NCI-H526 treated with DMSO at 0.1 percent for 48 hours (cell line): ENCODE data around the gene KANSL3.
"Not testable (repeated sequence)": the region's sequence is repeated elsewhere in the genome, so short reads cannot be mapped to it uniquely, and the experiment has no call there.

Source experiments
- DNase-seq: peaks from one replicate; lab custom pipeline; 2025; lab: John Stamatoyannopoulos, UW

KANSL3 gene

GRCh38 chr2:96638144-96639121, at the start of gene KANSL3:
KANSL3 (minus strand) TSS chr2:96638312; CDS start chr2:96637135, 1,177 bp downstream.
- DNase-seq: peak; percentile 82

DNA sequence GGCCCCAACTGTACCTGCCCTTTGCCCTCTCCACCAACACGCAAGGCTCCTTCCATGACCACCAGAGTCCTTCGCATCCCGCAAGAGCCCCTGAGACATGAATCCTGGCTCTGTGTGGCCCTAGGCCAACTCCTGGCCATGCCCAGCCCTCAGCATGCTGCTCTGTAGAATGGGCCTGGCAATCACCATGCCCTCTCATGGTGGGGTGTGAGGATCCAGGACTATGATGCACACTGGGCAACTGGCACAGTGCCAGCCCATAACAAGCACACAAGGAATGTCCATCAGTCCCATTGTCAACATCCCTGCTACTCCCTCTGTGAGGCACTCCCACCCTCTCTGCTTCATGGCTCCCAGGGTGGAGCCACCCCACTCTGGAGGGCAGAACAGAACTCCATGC, 49.2 kb upstream of the KANSL3 start:
- DNase-seq: no peak

GRCh38 chr2:96685577-96686459, 47.7 kb upstream of the KANSL3 start:
- DNase-seq: no peak

GRCh38 chr2:96684883-96685576, 46.9 kb upstream of the KANSL3 start:
- no peak for DNase-seq

DNA sequence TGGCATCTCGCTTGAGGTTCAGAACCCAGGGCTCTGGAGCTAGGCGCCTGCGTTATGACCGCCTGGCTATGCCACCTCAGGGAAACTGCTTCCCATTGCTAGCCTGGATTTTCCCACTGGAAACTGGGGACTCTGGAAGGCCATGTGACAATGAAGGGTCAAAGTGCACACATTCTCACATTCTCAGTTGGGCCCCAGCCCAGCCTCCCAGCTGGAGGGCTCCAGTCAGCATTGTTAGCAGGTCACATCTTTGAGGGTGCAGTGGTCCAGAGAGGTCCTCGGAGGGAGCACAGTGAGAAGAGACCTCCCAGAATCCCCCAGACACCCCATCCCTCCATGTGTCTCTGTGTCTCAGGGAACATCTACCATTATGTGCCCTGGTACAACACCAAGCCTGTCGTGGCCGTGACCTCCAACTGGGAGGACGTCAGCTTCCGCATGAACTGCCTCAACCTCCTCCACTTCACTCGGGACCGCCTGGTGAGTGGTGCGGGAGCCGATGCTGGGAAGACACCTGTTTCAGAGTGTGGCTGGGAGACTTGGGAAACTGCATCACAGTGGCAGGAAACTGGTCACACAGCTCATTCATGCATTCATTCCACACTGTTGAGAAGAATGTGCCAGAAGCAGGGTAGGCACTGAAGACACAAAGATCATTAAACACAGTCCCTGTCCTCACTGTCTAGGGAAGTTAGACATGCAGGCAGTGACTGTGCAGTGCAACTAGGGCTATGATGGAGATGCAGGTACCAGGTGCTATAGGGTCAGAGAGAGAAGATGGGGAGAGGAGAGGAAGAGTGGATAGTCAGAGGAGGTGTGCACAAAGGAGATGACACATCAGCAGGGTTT, 46.1 kb upstream of the KANSL3 start:
- no peak for DNase-seq

- no peak for DNase-seq
Measured at GRCh38 chr2:96683307-96683706, 45.2 kb upstream of the KANSL3 start.

GRCh38 chr2:96681540-96681939, 43.4 kb upstream of the KANSL3 start:
- DNase-seq: no peak

GRCh38 chr2:96680561-96681141, 42.5 kb upstream of the KANSL3 start:
- no peak for DNase-seq

GRCh38 chr2:96679848-96680247, 41.7 kb upstream of the KANSL3 start:
- no peak for DNase-seq

GRCh38 chr2:96669539-96670215, 31.6 kb upstream of the KANSL3 start:
- DNase-seq: no peak

DNA sequence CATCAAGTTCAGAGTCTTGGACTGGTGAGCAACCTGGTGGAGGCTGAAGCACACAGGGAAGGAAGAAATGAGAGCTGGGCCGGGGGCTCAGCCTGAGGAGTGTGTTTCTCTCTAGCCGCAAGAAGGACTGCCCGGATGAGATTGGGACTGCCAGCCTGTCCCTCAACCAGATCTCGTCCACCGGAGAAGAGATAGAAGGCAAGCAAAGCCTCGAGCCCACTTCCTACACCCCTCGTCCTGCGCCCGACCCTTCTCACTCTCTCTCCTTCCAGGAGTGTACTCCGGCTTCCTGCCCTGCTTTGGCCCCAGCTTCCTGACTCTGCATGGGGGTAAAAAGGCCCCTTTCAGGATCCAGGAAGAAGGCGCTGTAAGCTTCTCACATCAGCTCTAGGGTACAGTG, 30.7 kb upstream of the KANSL3 start:
- DNase-seq: no peak

- DNase-seq: not testable (repeated sequence)
Measured at GRCh38 chr2:96665717-96666116, 27.6 kb upstream of the KANSL3 start.

DNA sequence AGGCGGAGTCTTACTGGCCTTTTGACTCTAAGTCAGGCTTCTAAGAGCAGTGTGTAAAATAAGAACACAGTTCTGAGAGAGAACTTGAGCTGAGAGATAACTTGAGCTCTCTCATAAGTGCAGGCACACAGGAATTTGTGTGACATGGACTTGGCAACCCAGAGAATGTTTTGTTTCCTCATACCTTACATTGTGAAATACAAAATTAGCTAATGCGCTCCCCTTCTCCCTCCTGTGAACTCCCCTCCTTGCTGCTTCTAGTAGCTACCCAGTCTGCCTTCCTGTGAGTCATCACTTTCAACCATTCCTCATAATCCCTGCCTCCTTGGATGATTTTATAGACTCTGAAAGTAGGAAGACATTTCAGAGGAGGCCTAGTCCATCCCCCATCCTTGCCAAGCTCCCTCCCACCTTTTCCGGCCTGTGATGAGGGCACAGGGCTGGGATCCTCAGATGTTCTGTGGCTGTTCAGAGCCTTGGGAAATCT, 27.0 kb upstream of the KANSL3 start:
- DNase-seq: no peak

- no peak for DNase-seq
Measured at GRCh38 chr2:96664366-96664925, 26.3 kb upstream of the KANSL3 start.

- no peak for DNase-seq
Measured at GRCh38 chr2:96663829-96664228, 25.7 kb upstream of the KANSL3 start.

- no peak for DNase-seq
Measured at GRCh38 chr2:96663177-96663576, 25.1 kb upstream of the KANSL3 start.

DNA sequence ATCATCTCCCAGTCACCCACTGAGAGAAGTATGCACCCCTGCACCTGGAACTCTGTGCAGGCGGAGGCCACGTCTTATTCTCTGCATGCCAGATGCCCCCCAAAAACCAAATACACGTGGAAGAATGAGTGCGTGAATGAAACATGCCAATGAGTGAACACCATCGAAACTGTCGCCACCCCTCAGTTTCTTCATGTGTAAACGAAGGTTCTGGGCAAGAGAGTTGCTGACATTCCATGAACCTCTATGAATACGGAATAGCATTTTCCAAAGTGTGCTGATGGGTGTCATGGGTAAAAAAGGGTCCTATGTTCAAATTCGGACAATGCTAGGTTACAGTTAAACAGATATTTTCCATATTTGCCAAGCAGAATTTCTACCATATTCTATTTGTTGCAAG, 24.2 kb upstream of the KANSL3 start:
- no peak for DNase-seq

DNA sequence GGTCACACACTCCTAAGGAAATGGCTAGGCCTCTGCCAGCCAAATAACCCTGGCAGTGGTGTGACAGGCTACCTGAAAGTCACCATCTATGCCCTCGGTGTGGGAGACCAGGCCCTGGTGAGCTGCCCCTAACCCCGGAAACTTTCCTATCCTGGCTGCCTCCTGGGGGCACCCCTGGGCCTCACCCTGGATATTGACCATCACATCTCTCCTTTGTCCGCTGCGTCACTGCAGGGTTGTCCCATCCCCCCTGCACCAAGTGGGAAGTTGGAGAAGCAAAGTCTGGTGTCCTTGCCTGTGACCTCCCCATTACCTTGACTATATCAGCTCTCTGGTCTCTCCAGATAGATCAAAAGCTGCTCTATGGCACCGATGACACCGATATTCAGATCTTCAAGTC, 23.2 kb upstream of the KANSL3 start:
- no peak for DNase-seq

DNA sequence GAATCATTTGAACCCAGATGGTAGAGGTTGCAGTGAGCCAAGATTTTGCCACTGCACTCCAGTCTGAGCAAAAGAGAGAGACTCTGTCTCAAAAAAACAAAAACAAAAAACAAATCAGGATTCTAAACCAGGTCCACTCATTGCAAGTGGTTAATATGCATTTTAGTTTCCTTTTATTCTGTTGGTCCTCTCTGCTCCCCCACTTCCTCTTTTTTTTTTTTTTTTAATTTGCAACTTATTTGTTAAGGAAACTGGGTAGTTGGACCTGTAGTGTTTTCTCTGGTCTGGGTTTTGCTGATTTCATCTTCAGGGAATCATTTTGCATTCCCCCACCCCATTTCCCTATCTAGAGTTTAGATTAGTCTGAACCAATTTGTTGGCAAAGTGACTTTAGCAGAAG, 18.4 kb upstream of the KANSL3 start:
- no peak for DNase-seq

DNA sequence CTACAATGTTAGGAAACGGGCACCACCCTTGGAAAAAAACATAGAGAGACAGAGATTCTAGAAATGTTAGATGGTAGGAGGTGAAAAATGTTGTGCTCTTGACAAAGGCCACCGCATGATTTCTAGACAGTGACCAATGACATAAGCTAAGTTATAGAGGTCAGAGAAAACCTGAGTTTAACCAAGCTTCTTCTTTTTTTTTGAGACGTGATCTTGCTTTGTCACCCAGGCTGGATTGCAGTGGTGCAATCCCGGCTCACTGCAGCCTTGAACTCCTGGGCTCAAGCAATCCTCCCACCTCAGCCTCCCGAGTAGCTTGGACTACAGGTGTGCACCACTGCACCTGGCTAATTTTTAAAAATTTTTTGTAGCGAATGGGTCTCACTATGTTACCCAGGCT, 17.4 kb upstream of the KANSL3 start:
- DNase-seq: no peak
